GM10248 (cell line): Measurements from ENCODE around the gene LHX4.

Experiments used
- CTCF ChIA-PET: fragments of 300-600 bp; sonication (Branson Sonifier 250); formaldehyde crosslinking; extraction: SDS; loops from one replicate; lab custom pipeline; 2021; ENCODE audit warnings: antibody characterized with exemption; lab: Yijun Ruan, JAX
- POLR2A ChIA-PET: fragments of 350-650 bp; sonication (Branson Sonifier 250); formaldehyde crosslinking; extraction: SDS; loops from one replicate; lab custom pipeline; 2020; ENCODE audit warnings: antibody characterized with exemption; lab: Yijun Ruan, JAX
- DNase-seq: peaks from one replicate; pipeline ENCODE4 v3.0.0; 2012; ENCODE audit errors: extremely low spot score
- TF ChIP-seq, protein P1 (sequence below): IDR thresholded peaks from 2 replicates; pipeline ENCODE4 v1.5.1; 2012; ENCODE audit warnings: mild to moderate bottlenecking, low read depth; ENCODE audit errors: extremely low read depth, missing control alignments, control extremely low read depth

The LHX4 gene

DNA sequence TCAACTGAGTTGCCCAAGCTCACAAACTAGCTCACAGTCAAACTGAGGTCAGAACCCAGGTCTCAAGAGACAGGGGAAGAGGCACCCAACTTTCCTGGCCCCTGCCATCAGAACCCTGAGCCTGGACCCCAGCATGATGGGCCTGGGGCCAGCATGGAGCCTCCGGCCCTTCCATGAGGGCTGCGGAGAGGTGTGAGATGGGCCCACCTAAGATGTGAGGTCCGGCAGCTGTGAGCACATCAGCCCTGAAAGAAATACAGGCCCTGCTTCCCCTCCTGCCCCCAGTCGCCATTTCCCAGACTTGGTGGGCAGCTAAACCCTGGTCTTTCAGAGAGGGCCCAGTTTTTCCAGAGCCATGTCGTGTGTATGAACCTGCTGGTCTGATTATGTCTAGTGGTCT, 44.8 kb upstream of the LHX4 start:
- CTCF ChIA-PET = interaction anchor here (1.2 to 4.1 kb wide), 5 partner anchors 17 to 479 kb away, joined by 3 to 22 read pairs (median 9); no protein-coding TSS in a partner anchor
- TF ChIP-seq, protein P1, sequence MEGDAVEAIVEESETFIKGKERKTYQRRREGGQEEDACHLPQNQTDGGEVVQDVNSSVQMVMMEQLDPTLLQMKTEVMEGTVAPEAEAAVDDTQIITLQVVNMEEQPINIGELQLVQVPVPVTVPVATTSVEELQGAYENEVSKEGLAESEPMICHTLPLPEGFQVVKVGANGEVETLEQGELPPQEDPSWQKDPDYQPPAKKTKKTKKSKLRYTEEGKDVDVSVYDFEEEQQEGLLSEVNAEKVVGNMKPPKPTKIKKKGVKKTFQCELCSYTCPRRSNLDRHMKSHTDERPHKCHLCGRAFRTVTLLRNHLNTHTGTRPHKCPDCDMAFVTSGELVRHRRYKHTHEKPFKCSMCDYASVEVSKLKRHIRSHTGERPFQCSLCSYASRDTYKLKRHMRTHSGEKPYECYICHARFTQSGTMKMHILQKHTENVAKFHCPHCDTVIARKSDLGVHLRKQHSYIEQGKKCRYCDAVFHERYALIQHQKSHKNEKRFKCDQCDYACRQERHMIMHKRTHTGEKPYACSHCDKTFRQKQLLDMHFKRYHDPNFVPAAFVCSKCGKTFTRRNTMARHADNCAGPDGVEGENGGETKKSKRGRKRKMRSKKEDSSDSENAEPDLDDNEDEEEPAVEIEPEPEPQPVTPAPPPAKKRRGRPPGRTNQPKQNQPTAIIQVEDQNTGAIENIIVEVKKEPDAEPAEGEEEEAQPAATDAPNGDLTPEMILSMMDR = no peak
- POLR2A ChIA-PET = no interaction called here
- no peak for DNase-seq

DNA sequence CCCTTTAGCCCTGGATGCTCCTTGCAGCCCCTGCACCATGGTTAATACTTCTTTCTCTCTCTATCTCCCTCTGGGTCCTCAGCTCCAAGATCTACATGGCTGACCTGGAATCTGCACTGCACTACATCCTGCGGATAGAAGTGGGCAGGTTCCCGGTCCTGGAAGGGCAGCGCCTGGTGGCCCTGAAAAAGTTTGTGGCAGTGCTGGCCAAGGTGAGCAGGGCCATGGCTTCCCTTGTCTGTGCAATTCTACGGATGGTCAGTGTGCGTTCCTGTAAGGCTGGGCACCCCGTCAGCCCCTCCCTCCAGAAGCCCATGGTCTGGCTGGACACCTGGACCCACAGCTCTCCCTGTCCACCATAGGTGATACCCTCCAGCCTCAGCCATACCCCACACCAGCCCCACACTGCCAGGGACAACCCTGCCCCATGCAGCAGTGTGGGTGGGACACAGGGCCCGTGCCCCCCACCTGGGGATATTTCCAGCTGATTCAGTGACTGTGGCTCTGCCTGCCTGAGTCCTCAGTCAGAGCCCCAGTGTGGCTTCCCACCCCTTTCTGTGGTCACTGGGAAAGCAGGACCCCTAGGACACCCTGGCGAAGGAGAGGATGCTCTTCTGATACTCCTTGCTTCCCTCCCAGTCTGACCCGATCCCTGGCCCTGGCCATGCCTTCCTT, 44.0 kb upstream of the LHX4 start:
- no peak for DNase-seq
- TF ChIP-seq, protein P1 = no peak
- CTCF ChIA-PET = interaction anchor here (1.2 to 4.1 kb wide), 5 partner anchors 12 to 372 kb away, joined by 3 to 22 read pairs (median 6); no protein-coding TSS in a partner anchor
- POLR2A ChIA-PET = no interaction called here

DNA sequence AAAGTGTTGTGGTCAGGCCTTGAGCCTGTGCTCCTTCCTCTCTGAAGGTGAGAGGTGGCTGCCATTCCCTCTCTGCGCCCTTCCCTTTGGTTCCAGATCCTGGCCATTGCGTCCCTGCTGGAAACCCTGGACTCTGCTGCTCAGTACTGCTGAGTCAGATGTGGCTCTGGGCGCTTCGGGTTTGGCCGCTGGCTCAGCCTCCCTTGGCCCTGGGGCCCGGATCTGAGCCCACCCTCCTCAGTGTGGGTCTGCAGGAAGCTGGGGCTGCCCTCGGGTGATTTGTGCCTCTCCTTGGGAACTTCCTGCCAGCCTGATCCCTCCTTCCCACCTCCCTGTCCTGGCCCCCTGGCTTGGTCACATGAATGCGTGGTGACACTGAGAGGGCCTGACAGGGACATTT, 43.2 kb upstream of the LHX4 start:
- ChIA-PET POLR2A (no interaction called here), CTCF (interaction anchor here (2.0 to 4.1 kb wide), 5 partner anchors 7 to 373 kb away, joined by 6 to 33 read pairs (median 18); no protein-coding TSS in a partner anchor)
- no peak for DNase-seq
- TF ChIP-seq, protein P1 = no peak

DNA sequence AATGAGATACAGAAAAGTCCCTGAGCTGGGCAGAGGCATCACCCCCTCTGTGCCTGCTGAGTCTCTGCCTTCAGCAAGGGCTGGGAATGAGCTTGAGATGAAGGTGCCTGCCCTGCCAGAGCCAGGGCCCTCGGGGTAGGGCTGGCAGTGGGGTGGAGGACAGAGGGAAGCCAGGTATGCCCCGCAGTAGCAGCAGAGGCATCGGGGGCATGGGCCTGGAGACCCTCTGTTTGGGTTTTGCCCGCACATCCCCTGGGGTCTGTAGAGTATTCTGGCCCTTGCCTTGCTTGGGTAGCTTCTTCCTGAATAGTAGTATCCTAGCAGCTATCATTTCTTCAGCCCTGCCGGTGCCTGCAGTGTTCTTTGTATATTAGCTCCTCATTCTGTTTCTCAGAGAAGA, 42.4 kb upstream of the LHX4 start:
- TF ChIP-seq, protein P1 = no peak
- no peak for DNase-seq
- POLR2A ChIA-PET = no interaction called here
- CTCF ChIA-PET = interaction anchor here (0.8 to 3.7 kb wide), 13 partner anchors 8 to 378 kb away, joined by 3 to 33 read pairs (median 6); no protein-coding TSS in a partner anchor

- ChIA-PET POLR2A (no interaction called here), CTCF (interaction anchor here (0.8 to 3.7 kb wide), 14 partner anchors 9 to 378 kb away, joined by 3 to 33 read pairs (median 6); no protein-coding TSS in a partner anchor)
- DNase-seq = peak; percentile 54
Measured at GRCh38 chr1:180188091-180188506, 42.0 kb upstream of the LHX4 start.

GRCh38 chr1:180188684-180189175, 41.3 kb upstream of the LHX4 start:
- CTCF ChIA-PET = interaction anchor here (0.5 to 3.7 kb wide), 12 partner anchors 9 to 379 kb away, joined by 3 to 33 read pairs (median 6); no protein-coding TSS in a partner anchor
- POLR2A ChIA-PET = no interaction called here
- DNase-seq = no peak
- TF ChIP-seq, protein P1 = no peak

More at GRCh38 chr1:180188091-180188506, 42.0 kb upstream of the LHX4 start:
- TF ChIP-seq, protein P1 = peak; percentile 54
